Trophoblast cell (in vitro differentiated cells and primary cell): ENCODE results near the gene EIF4ENIF1.
"Not testable (repeated sequence)": the region's sequence is repeated elsewhere in the genome, so short reads cannot be mapped to it uniquely, and the experiment has no call there.

Source experiments
- DNase-seq, 2 donors: peaks; one replicate each; pipeline ENCODE4 v3.0.0-alpha.2; 2016
- H2AFZ ChIP-seq: 2 replicates; pipeline ENCODE4 v1.6.1; 2013; ENCODE audit warnings: low read length, moderate library complexity, mild to moderate bottlenecking; ENCODE audit not compliant: insufficient read depth, poor library complexity
- H2AK5ac ChIP-seq: 2 replicates; pipeline ENCODE4 v1.6.1; 2013; ENCODE audit warnings: mild to moderate bottlenecking, low read length
- H2BK120ac ChIP-seq: 2 replicates; pipeline ENCODE4 v1.6.1; 2013; ENCODE audit warnings: low read length, mild to moderate bottlenecking, moderate library complexity; ENCODE audit not compliant: insufficient read depth, poor library complexity
- H2BK12ac ChIP-seq: 2 replicates; pipeline ENCODE4 v1.6.1; 2013; ENCODE audit warnings: mild to moderate bottlenecking, low read length, moderate library complexity
- H2BK5ac ChIP-seq: 2 replicates; pipeline ENCODE4 v1.6.1; 2013; ENCODE audit warnings: low read length, low read depth, moderate library complexity, mild to moderate bottlenecking; ENCODE audit not compliant: poor library complexity
- H3K14ac ChIP-seq: 2 replicates; pipeline ENCODE4 v1.6.1; 2013; ENCODE audit warnings: mild to moderate bottlenecking, low read length
- H3K18ac ChIP-seq: 2 replicates; pipeline ENCODE4 v1.6.1; 2013; ENCODE audit warnings: mild to moderate bottlenecking, low read length
- H3K23ac ChIP-seq: 2 replicates; pipeline ENCODE4 v1.6.1; 2013; ENCODE audit warnings: low read length
- H3K27ac ChIP-seq: 2 replicates; pipeline ENCODE4 v1.5.1; 2013; ENCODE audit warnings: low read depth, mild to moderate bottlenecking, inconsistent platforms, low read length, moderate library complexity
- H3K27me3 ChIP-seq: 2 replicates; pipeline ENCODE4 v1.6.1; 2013; ENCODE audit warnings: inconsistent platforms, mild to moderate bottlenecking, low read length, moderate library complexity; ENCODE audit not compliant: insufficient read depth
- H3K36me3 ChIP-seq, 2 experiments: 1 replicate in 1 of 2; 2 replicates in 1 of 2; pipeline ENCODE4 v1.6.1; 2013; ENCODE audit warnings: low read length in 2 of 2, mild to moderate bottlenecking in 2 of 2, moderate library complexity in 1 of 2; ENCODE audit not compliant: insufficient read depth in 2 of 2, control insufficient read depth in 1 of 2
- H3K4ac ChIP-seq: 2 replicates; pipeline ENCODE4 v1.6.1; 2013; ENCODE audit warnings: low read depth, mild to moderate bottlenecking, low read length, moderate library complexity
- H3K4me1 ChIP-seq, 2 experiments: 1 replicate in 1 of 2; 2 replicates in 1 of 2; pipeline ENCODE4 v1.6.1; 2013; ENCODE audit warnings: low read length in 2 of 2, mild to moderate bottlenecking in 2 of 2, moderate library complexity in 1 of 2; ENCODE audit not compliant: insufficient read depth in 2 of 2, control insufficient read depth in 1 of 2
- H3K4me2 ChIP-seq: 2 replicates; pipeline ENCODE4 v1.6.1; 2013; ENCODE audit warnings: inconsistent platforms, mild to moderate bottlenecking, low read length, moderate library complexity
- H3K4me3 ChIP-seq: 2 replicates; pipeline ENCODE4 v1.5.1; 2013; ENCODE audit warnings: mild to moderate bottlenecking, low read depth, low read length, inconsistent platforms
- H3K79me1 ChIP-seq: one replicate; pipeline ENCODE4 v1.6.1; 2013; ENCODE audit warnings: low read length
- H3K79me2 ChIP-seq: 2 replicates; pipeline ENCODE4 v1.6.1; 2013; ENCODE audit warnings: low read length, mild to moderate bottlenecking; ENCODE audit not compliant: control insufficient read depth, insufficient read depth, poor library complexity
- H3K9ac ChIP-seq: 2 replicates; pipeline ENCODE4 v1.6.1; 2013; ENCODE audit warnings: mild to moderate bottlenecking, low read length
- H3K9me3 ChIP-seq: 2 replicates; pipeline ENCODE4 v1.6.1; 2013; ENCODE audit warnings: low read depth, mild to moderate bottlenecking, control low read depth, inconsistent platforms, low read length; ENCODE audit not compliant: insufficient read depth
- H4K12ac ChIP-seq: 2 replicates; pipeline ENCODE4 v1.6.1; 2013; ENCODE audit warnings: low read depth, mild to moderate bottlenecking, low read length, moderate library complexity
- H4K8ac ChIP-seq: 2 replicates; pipeline ENCODE4 v1.6.1; 2013; ENCODE audit warnings: low read depth, mild to moderate bottlenecking, low read length, moderate library complexity
- H4K91ac ChIP-seq: one replicate; pipeline ENCODE4 v1.6.1; 2013; ENCODE audit warnings: low read depth, mild to moderate bottlenecking, low read length, moderate library complexity
- WGBS: extraction: QIAGEN DNeasy Blood & Tissue Kit; methylation state at CpG from one replicate; pipeline ENCODE4 v1.1.7; 2013; ENCODE audit warnings: missing lambda C conversion rate; ENCODE audit not compliant: insufficient read length, insufficient coverage; ENCODE audit errors: extremely low coverage; 5-methylcytosine and 5-hydroxymethylcytosine counted together

Gene EIF4ENIF1

DNA sequence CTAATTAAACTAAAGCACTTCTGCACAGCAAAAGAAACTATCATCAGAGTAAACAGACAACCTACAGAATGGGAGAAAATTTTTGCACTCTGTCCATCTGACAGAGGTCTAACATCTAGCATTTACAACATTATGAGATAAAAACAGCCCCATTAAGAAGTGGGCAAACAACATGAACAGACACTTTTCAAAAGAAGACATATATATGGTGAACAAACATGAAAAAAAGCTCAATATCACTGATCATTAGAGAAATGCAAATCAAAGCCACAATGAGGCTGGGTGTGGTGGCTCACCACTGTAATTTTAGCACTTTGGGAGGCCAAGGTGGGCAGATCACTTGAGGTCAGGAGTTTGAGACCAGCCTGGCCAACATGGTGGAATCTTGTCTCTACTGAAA, 17.9 kb upstream of the EIF4ENIF1 start:
- H3K36me3 ChIP-seq, H2AK5ac ChIP-seq, H2BK5ac ChIP-seq, H2BK12ac ChIP-seq, H3K14ac ChIP-seq, H2AFZ ChIP-seq, H2BK120ac ChIP-seq, H3K27ac ChIP-seq, H4K8ac ChIP-seq, H3K27me3 ChIP-seq, DNase-seq, H4K91ac ChIP-seq, H3K79me1 ChIP-seq, H3K9me3 ChIP-seq, H3K4me2 ChIP-seq, H3K9ac ChIP-seq, H3K79me2 ChIP-seq, H4K12ac ChIP-seq, H3K23ac ChIP-seq, H3K4ac ChIP-seq, H3K4me1 ChIP-seq, H3K18ac ChIP-seq, H3K4me3 ChIP-seq: not testable (repeated sequence)

GRCh38 chr22:31504282-31504681, 14.6 kb upstream of the EIF4ENIF1 start:
- no peak overlapping the region for H3K4ac ChIP-seq
- H3K36me3 ChIP-seq: no peaks in the 10 kb centered on the region
- H3K9ac ChIP-seq: no peak overlapping the region
- WGBS: no CpG with 5 or more reads among the region's 4 CpGs
- H3K4me1 ChIP-seq: peaks cover 0 to 3% of the 10 kb centered on the region in 2 experiments
- H2BK5ac ChIP-seq: no peak overlapping the region
- H4K8ac ChIP-seq: no peak overlapping the region
- no peaks in the 10 kb centered on the region for H3K9me3 ChIP-seq
- no peak overlapping the region for H3K27ac ChIP-seq
- H3K27me3 ChIP-seq: no peaks in the 10 kb centered on the region
- no peaks in the 10 kb centered on the region for H3K79me2 ChIP-seq
- no peak for DNase-seq
- H3K14ac ChIP-seq: no peak overlapping the region
- no peak overlapping the region for H3K4me3 ChIP-seq
- H3K23ac ChIP-seq: no peak overlapping the region
- H4K12ac ChIP-seq: no peak overlapping the region
- H3K79me1 ChIP-seq: no peaks in the 10 kb centered on the region
- H4K91ac ChIP-seq: no peak overlapping the region
- H2BK12ac ChIP-seq: no peak overlapping the region
- no peak overlapping the region for H3K4me2 ChIP-seq
- no peak overlapping the region for H2AK5ac ChIP-seq
- H3K18ac ChIP-seq: no peak overlapping the region
- no peak overlapping the region for H2AFZ ChIP-seq
- no peak overlapping the region for H2BK120ac ChIP-seq

GRCh38 chr22:31503211-31503964, 13.7 kb upstream of the EIF4ENIF1 start:
- Histone ChIP-seq H2BK12ac (no peak overlapping the region), H3K23ac (no peak overlapping the region), H3K9ac (no peak overlapping the region), H3K18ac (no peak overlapping the region), H3K9me3 (no peaks in the 10 kb centered on the region), H2AFZ (no peak overlapping the region), H4K12ac (no peak overlapping the region), H3K27me3 (no peaks in the 10 kb centered on the region), H3K14ac (no peak overlapping the region), H2BK120ac (no peak overlapping the region), H3K4me2 (no peak overlapping the region), H3K4me3 (no peak overlapping the region), H3K79me2 (no peaks in the 10 kb centered on the region), H3K4me1 (peaks cover 0 to 3% of the 10 kb centered on the region in 2 experiments), H4K8ac (no peak overlapping the region), H4K91ac (no peak overlapping the region), H3K4ac (no peak overlapping the region), H2AK5ac (no peak overlapping the region), H3K36me3 (no peaks in the 10 kb centered on the region), H3K27ac (no peak overlapping the region), H3K79me1 (no peaks in the 10 kb centered on the region), H2BK5ac (no peak overlapping the region)
- no CpG with 5 or more reads among the region's 14 CpGs for WGBS
- peak in 1 of 2 donors; percentile 47 for DNase-seq

GRCh38 chr22:31501738-31502137, 12.1 kb upstream of the EIF4ENIF1 start:
- WGBS: no CpG with 5 or more reads among the region's 2 CpGs
- H3K4me2 ChIP-seq: no peak overlapping the region
- peaks cover 0 to 5% of the 10 kb centered on the region in 2 experiments for H3K4me1 ChIP-seq
- H3K79me1 ChIP-seq: no peaks in the 10 kb centered on the region
- no peak overlapping the region for H3K9ac ChIP-seq
- H3K79me2 ChIP-seq: no peaks in the 10 kb centered on the region
- H4K91ac ChIP-seq: no peak overlapping the region
- no peak overlapping the region for H2BK120ac ChIP-seq
- DNase-seq: no peak
- H3K9me3 ChIP-seq: no peaks in the 10 kb centered on the region
- H2BK12ac ChIP-seq: no peak overlapping the region
- H3K14ac ChIP-seq: no peak overlapping the region
- no peak overlapping the region for H3K4me3 ChIP-seq
- no peak overlapping the region for H2BK5ac ChIP-seq
- no peak overlapping the region for H2AK5ac ChIP-seq
- H3K27ac ChIP-seq: no peak overlapping the region
- no peak overlapping the region for H3K18ac ChIP-seq
- H2AFZ ChIP-seq: no peak overlapping the region
- H3K4ac ChIP-seq: no peak overlapping the region
- no peaks in the 10 kb centered on the region for H3K27me3 ChIP-seq
- no peak overlapping the region for H4K8ac ChIP-seq
- H3K23ac ChIP-seq: no peak overlapping the region
- no peak overlapping the region for H4K12ac ChIP-seq
- no peaks in the 10 kb centered on the region for H3K36me3 ChIP-seq
